GM12878 (cell line): Measurements from ENCODE around the gene DSE. TPM values are rescaled to one million over a fixed set of nuclear protein-coding genes. Genes with fewer than 3 reads are reported as not detected.

Source experiments
- ATAC-seq: fragments of 200-7000 bp; cut with Tn5 transposase; 3 replicates; pipeline ENCODE4 v1.9.1; 2020; ENCODE audit warnings: mild to moderate bottlenecking, moderate library complexity
- BruUV-seq: library from RNA; stranded (reverse); fragments of 400-500 nt; replicated peaks from 2 replicates; lab custom pipeline; 2021; lab: Mats Ljungman, UMichigan
- CTCF ChIA-PET: fragments of 300-600 bp; sonication (Branson Sonifier 250); formaldehyde crosslinking; extraction: SDS; loops from one replicate; lab custom pipeline; 2021; ENCODE audit warnings: inconsistent platforms; lab: Yijun Ruan, JAX
- POLR2A ChIA-PET: fragments of 350-600 bp; formaldehyde crosslinking; extraction: SDS; loops from one replicate; lab custom pipeline; 2021; ENCODE audit warnings: inconsistent platforms; lab: Charles Lee
- RAD21 ChIA-PET: fragments of 300-600 bp; sonication (Branson Sonifier 250); formaldehyde crosslinking; loops from one replicate; lab custom pipeline; 2023; ENCODE audit warnings: antibody characterized with exemption; ENCODE audit not compliant: unreplicated experiment; lab: Charles Lee
- SMC1A ChIA-PET: fragments of 300-600 bp; sonication (Branson Sonifier 250); formaldehyde crosslinking; loops from one replicate; lab custom pipeline; 2023; ENCODE audit not compliant: unreplicated experiment, uncharacterized antibody; lab: Charles Lee
- DNase-seq: peaks from one replicate; pipeline ENCODE4 v3.0.0-alpha.2; 2011; ENCODE audit warnings: low read depth, low spot score
- FAIRE-seq: peaks from 3 replicates; lab custom pipeline; 2011; peaks lifted over from hg19 to GRCh38; lab: Jason Lieb, UNC
- H2AFZ ChIP-seq: 2 replicates; pipeline ENCODE4 v1.6.0; 2011; ENCODE audit warnings: low read depth, low read length, control low read depth; ENCODE audit not compliant: control insufficient read depth
- H3K27ac ChIP-seq: 2 replicates; pipeline ENCODE4 v1.5.1; 2011; ENCODE audit warnings: control low read depth; ENCODE audit not compliant: control insufficient read depth, insufficient read depth
- H3K27me3 ChIP-seq, 2 experiments: replicated peaks in 1 of 2; 2 replicates each; pipeline versions ENCODE4 v1.6.0 to v1.6.1; 2011; ENCODE audit warnings: low read length in 1 of 2; ENCODE audit not compliant: control insufficient read depth in 2 of 2, insufficient read depth in 2 of 2
- H3K36me3 ChIP-seq, 2 experiments: 2 replicates each; pipeline ENCODE4 v1.5.1; 2011; ENCODE audit warnings: low read length in 1 of 2; ENCODE audit not compliant: control insufficient read depth in 2 of 2, insufficient read depth in 2 of 2
- H3K4me1 ChIP-seq: 2 replicates; pipeline ENCODE4 v1.6.1; 2011; ENCODE audit warnings: mild to moderate bottlenecking, low read length, moderate library complexity, mixed read lengths; ENCODE audit not compliant: control insufficient read depth, insufficient read depth
- H3K4me2 ChIP-seq: 2 replicates; pipeline ENCODE4 v1.6.0; 2011; ENCODE audit warnings: control low read depth; ENCODE audit not compliant: control insufficient read depth, insufficient read depth
- H3K4me3 ChIP-seq: fragments of 200-600 bp; sonication (generic); 2 replicates; pipeline ENCODE4 v1.5.1; 2016
- H3K79me2 ChIP-seq: 2 replicates; pipeline ENCODE4 v1.6.0; 2011; ENCODE audit warnings: low read length; ENCODE audit not compliant: control insufficient read depth, insufficient read depth
- H3K9ac ChIP-seq: 2 replicates; pipeline ENCODE4 v1.8.0; 2011; ENCODE audit warnings: low read length, control low read depth, mixed read lengths; ENCODE audit not compliant: control insufficient read depth, insufficient read depth
- H3K9me3 ChIP-seq: replicated peaks from 3 replicates; pipeline ENCODE4 v1.5.1; 2011; ENCODE audit warnings: mild to moderate bottlenecking, low read length; ENCODE audit not compliant: control insufficient read depth, insufficient read depth
- H4K20me1 ChIP-seq: 2 replicates; pipeline ENCODE4 v1.6.0; 2011; ENCODE audit not compliant: control insufficient read depth, insufficient read depth
- BHLHE40 ChIP-seq, 2 experiments: fragments of 450-650 bp in 1 of 2; IDR thresholded peaks; 2 replicates each; pipeline ENCODE4 v1.6.1; 2011 to 2017; ENCODE audit warnings: low read depth in 2 of 2, borderline replicate concordance in 1 of 2, improper control_type of control experiment in 1 of 2, low read length in 1 of 2, mild to moderate bottlenecking in 1 of 2
- BRCA1 ChIP-seq: IDR thresholded peaks from 2 replicates; pipeline ENCODE4 v1.6.1; 2011; ENCODE audit warnings: low read depth, low read length, improper control_type of control experiment
- FOS ChIP-seq: IDR thresholded peaks from 3 replicates; pipeline ENCODE4 v1.6.1; 2011; ENCODE audit warnings: borderline replicate concordance; ENCODE audit not compliant: insufficient read length; ENCODE audit errors: extremely low read depth
- GABPA ChIP-seq: IDR thresholded peaks from 2 replicates; pipeline ENCODE4 v1.6.1; 2014; ENCODE audit warnings: antibody characterized with exemption, low read depth, mild to moderate bottlenecking, inconsistent platforms
- HCFC1 ChIP-seq: fragments of 150-350 bp; IDR thresholded peaks from 2 replicates; pipeline ENCODE4 v1.6.1; 2014; ENCODE audit warnings: low read length
- IKZF1 ChIP-seq: fragments of 450-650 bp; conservative IDR thresholded peaks from 2 replicates; pipeline ENCODE4 v1.6.1; 2017; ENCODE audit warnings: antibody characterized with exemption, mild to moderate bottlenecking
- IKZF2 ChIP-seq, 2 experiments: fragments of 450-650 bp; IDR thresholded peaks; 2 replicates each; pipeline ENCODE4 v1.6.1; 2017; ENCODE audit warnings: mild to moderate bottlenecking in 2 of 2, moderate library complexity in 2 of 2
- IRF4 ChIP-seq: IDR thresholded peaks from 2 replicates; pipeline ENCODE4 v1.6.1; 2011; ENCODE audit warnings: low read depth, low read length
- MLLT1 ChIP-seq: fragments of 450-650 bp; IDR thresholded peaks from 2 replicates; pipeline ENCODE4 v1.6.1; 2016; ENCODE audit warnings: mild to moderate bottlenecking
- MXI1 ChIP-seq: fragments of 150-350 bp; IDR thresholded peaks from 2 replicates; pipeline ENCODE4 v1.6.1; 2011; ENCODE audit warnings: low read depth, mild to moderate bottlenecking, inconsistent platforms, low read length, improper control_type of control experiment
- PBX3 ChIP-seq: IDR thresholded peaks from 2 replicates; pipeline ENCODE4 v1.6.1; 2011; ENCODE audit warnings: mild to moderate bottlenecking, low read depth, low read length, moderate library complexity; ENCODE audit not compliant: insufficient replicate concordance
- ZSCAN29 ChIP-seq: fragments of 450-650 bp; IDR thresholded peaks from 2 replicates; pipeline ENCODE4 v1.6.1; 2017; ENCODE audit warnings: mild to moderate bottlenecking, moderate library complexity
- WGBS: methylation state at CpG from one replicate; pipeline ENCODE4 v1.1.6; 2016; ENCODE audit warnings: low lambda C conversion rate; ENCODE audit not compliant: insufficient replicate concordance, insufficient coverage; ENCODE audit errors: missing lambda C conversion rate; 5-methylcytosine and 5-hydroxymethylcytosine counted together
- in situ Hi-C: fragments of 300-500 bp; cut with MboI; formaldehyde crosslinking; loops from 9 replicates; pipeline ENCODE4 v1.14.3; 2018; ENCODE audit warnings: mixed read lengths
- intact Hi-C: fragments of 100-400 bp; cut with micrococcal nuclease; formaldehyde crosslinking; loops from one replicate; pipeline ENCODE4 v1.14.2; 2022; ENCODE audit not compliant: unreplicated experiment
- polyA plus RNA-seq, 11 experiments: library from polyadenylated mRNA; depleted of rRNA in 4 of 11; unstranded in 6 of 11; stranded (reverse) in 5 of 11; fragments of >200 nt; fragmentation: Nextera tagmentation in 4 of 11; fragmentation: Illumina TruSeq in 1 of 11; extraction: Ambion mirVana in 4 of 11; extraction: Trizol in 1 of 11; gene quantifications; 1 replicate in 1 of 11; 2 replicates in 10 of 11; pipeline versions ENCODE4 v1.2.1 to v1.2.3, GENCODE V29; 2011 to 2016; ENCODE audit warnings: inconsistent platforms in 2 of 11, missing spikeins in 2 of 11, low read depth in 1 of 11
- total RNA-seq, 4 experiments: library from RNA; depleted of rRNA in 3 of 4; stranded (reverse); fragments of >200 nt in 3 of 4; fragmentation: Illumina TruSeq in 1 of 4; extraction: Trizol in 1 of 4; gene quantifications; 2 replicates each; pipeline versions ENCODE4 v1.2.1 to v1.2.3, GENCODE V29; 2013 to 2021
- TF ChIP-seq, protein P1 (sequence below): fragments of 450-650 bp; formaldehyde crosslinking; IDR thresholded peaks from 2 replicates; pipeline ENCODE4 v1.4.0; 2022; ENCODE audit warnings: mild to moderate bottlenecking, moderate library complexity
- TF ChIP-seq, protein P2 (sequence below): fragments of 450-650 bp; IDR thresholded peaks from 2 replicates; pipeline ENCODE4 v1.6.1; 2017; ENCODE audit warnings: mild to moderate bottlenecking
- TF ChIP-seq, protein P3 (sequence below): IDR thresholded peaks from 2 replicates; pipeline ENCODE4 v1.6.1; 2011; ENCODE audit warnings: borderline replicate concordance, low read depth, mild to moderate bottlenecking, moderate library complexity, mixed read lengths, low read length; ENCODE audit not compliant: insufficient read depth; ENCODE audit errors: extremely low read length

Gene DSE
- total and polyA plus RNA-seq, 10 of the 15 experiments (the other 5 are each of a cell fraction or from before 2014, with no cell fraction given), result 12.6 to 76.4 (median 43.0) TPM

- ChIA-PET CTCF (no interaction called here), RAD21 (no interaction called here), POLR2A (no interaction called here), SMC1A (interaction anchor here (0.6 kb wide), 1 partner anchor 113 kb away, joined by 3 read pairs; no protein-coding TSS in a partner anchor)
- Histone ChIP-seq H3K9ac (no peak overlapping the region), H3K27me3 (no peaks in the 10 kb centered on the region; a peak in 2 of 4 replicates), H3K4me3 (no peak overlapping the region), H3K4me1 (peaks cover 17% of the 10 kb centered on the region), H3K79me2 (no peaks in the 10 kb centered on the region), H3K36me3 (no peaks in the 10 kb centered on the region), H3K4me2 (peak overlapping the region; percentile 14; the same call in 1 of the 2 replicates), H3K27ac (no peak overlapping the region), H4K20me1 (no peaks in the 10 kb centered on the region), H2AFZ (no peak overlapping the region), H3K9me3 (no peaks in the 10 kb centered on the region)
- in situ Hi-C loops, result no loop called here
- BruUV-seq, result no TSS peak
- TF ChIP-seq IRF4 (no peak), BRCA1 (no peak), PBX3 (no peak), MLLT1 (no peak), HCFC1 (no peak), MXI1 (no peak), IKZF2 (IDR thresholded peaks at IDR 0.05) (peak in 1 of 2 experiments; percentile 46; a peak in 1 of 4 replicates), ZSCAN29 (no peak), IKZF1 (peak; percentile 40), GABPA (no peak), BHLHE40 (IDR thresholded peaks at IDR 0.05; ENCODE audit: borderline replicate concordance in 1 of 2, low read depth in 2 of 2, low read length in 1 of 2) (peak; percentile 12 to 17; a peak in 1 of 4 replicates), FOS (no peak)
- TF ChIP-seq, protein P1, sequence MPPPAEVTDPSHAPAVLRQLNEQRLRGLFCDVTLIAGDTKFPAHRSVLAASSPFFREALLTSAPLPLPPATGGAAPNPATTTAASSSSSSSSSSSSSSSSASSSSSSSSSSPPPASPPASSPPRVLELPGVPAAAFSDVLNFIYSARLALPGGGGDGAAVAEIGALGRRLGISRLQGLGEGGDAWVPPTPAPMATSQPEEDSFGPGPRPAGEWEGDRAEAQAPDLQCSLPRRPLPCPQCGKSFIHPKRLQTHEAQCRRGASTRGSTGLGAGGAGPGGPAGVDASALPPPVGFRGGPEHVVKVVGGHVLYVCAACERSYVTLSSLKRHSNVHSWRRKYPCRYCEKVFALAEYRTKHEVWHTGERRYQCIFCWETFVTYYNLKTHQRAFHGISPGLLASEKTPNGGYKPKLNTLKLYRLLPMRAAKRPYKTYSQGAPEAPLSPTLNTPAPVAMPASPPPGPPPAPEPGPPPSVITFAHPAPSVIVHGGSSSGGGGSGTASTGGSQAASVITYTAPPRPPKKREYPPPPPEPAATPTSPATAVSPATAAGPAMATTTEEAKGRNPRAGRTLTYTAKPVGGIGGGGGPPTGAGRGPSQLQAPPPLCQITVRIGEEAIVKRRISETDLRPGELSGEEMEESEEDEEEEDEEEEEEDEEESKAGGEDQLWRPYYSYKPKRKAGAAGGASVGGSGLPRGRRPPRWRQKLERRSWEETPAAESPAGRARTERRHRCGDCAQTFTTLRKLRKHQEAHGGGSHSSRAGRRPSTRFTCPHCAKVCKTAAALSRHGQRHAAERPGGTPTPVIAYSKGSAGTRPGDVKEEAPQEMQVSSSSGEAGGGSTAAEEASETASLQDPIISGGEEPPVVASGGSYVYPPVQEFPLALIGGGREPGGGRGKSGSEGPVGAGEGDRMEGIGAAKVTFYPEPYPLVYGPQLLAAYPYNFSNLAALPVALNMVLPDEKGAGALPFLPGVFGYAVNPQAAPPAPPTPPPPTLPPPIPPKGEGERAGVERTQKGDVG (CRISPR knock-in tag), result no peak
- TF ChIP-seq, protein P2, sequence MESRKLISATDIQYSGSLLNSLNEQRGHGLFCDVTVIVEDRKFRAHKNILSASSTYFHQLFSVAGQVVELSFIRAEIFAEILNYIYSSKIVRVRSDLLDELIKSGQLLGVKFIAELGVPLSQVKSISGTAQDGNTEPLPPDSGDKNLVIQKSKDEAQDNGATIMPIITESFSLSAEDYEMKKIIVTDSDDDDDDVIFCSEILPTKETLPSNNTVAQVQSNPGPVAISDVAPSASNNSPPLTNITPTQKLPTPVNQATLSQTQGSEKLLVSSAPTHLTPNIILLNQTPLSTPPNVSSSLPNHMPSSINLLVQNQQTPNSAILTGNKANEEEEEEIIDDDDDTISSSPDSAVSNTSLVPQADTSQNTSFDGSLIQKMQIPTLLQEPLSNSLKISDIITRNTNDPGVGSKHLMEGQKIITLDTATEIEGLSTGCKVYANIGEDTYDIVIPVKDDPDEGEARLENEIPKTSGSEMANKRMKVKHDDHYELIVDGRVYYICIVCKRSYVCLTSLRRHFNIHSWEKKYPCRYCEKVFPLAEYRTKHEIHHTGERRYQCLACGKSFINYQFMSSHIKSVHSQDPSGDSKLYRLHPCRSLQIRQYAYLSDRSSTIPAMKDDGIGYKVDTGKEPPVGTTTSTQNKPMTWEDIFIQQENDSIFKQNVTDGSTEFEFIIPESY, result no peak
- TF ChIP-seq, protein P3, sequence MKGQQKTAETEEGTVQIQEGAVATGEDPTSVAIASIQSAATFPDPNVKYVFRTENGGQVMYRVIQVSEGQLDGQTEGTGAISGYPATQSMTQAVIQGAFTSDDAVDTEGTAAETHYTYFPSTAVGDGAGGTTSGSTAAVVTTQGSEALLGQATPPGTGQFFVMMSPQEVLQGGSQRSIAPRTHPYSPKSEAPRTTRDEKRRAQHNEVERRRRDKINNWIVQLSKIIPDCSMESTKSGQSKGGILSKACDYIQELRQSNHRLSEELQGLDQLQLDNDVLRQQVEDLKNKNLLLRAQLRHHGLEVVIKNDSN, result no peak
- ATAC-seq (no peak; the same call in 2 of the 3 replicates), FAIRE-seq (no peak), DNase-seq (no peak)
- intact Hi-C loops, result no loop called here
- 48% methylated on average over 5 of the region's 5 CpGs for WGBS
Measured at GRCh38 chr6:116465246-116465645, 94.5 kb downstream of the DSE start.
